Measurements from ENCODE around the gene DUSP1. TPM values are rescaled to one million over a fixed set of nuclear protein-coding genes. Genes with fewer than 3 reads are reported as not detected.
"Not testable (repeated sequence)": the region's sequence is repeated elsewhere in the genome, so short reads cannot be mapped to it uniquely, and the experiment has no call there.

The DUSP1 gene
- total and polyA plus RNA-seq, 7 donors: 81.8 to 287 (median 141) TPM

GRCh38 chr5:172786736-172787462 lies 15.9 kb upstream of the DUSP1 start:
- Histone ChIP-seq H3K4me3 (no peak overlapping the region), H3K27ac (no peak overlapping the region), H3K4me1 (peaks cover 47% of the 10 kb centered on the region), H3K27me3 (ENCODE audit: insufficient read depth in 3 of 3, low read length in 2 of 3) (no peaks in the 10 kb centered on the region), H3K9me3 (no peaks in the 10 kb centered on the region), H3K36me3 (ENCODE audit: insufficient read depth in 1 of 2, low read depth in 1 of 2) (no peaks in the 10 kb centered on the region)
- DNase-seq (no peak), ATAC-seq (no peak)
- intact Hi-C loops (cut with DNase I): loop anchor here in 1 of 2 donors (5.0 kb wide), 1 partner anchor 45 kb away; the partner anchor contains the start of gene ERGIC1
- TF ChIP-seq, protein P1, sequence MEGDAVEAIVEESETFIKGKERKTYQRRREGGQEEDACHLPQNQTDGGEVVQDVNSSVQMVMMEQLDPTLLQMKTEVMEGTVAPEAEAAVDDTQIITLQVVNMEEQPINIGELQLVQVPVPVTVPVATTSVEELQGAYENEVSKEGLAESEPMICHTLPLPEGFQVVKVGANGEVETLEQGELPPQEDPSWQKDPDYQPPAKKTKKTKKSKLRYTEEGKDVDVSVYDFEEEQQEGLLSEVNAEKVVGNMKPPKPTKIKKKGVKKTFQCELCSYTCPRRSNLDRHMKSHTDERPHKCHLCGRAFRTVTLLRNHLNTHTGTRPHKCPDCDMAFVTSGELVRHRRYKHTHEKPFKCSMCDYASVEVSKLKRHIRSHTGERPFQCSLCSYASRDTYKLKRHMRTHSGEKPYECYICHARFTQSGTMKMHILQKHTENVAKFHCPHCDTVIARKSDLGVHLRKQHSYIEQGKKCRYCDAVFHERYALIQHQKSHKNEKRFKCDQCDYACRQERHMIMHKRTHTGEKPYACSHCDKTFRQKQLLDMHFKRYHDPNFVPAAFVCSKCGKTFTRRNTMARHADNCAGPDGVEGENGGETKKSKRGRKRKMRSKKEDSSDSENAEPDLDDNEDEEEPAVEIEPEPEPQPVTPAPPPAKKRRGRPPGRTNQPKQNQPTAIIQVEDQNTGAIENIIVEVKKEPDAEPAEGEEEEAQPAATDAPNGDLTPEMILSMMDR (IDR thresholded peaks at IDR 0.05): no peak
- WGBS, 3 donors: 93 to 96% (median 96%) methylated on average over 9 of the region's 9 CpGs

DNA sequence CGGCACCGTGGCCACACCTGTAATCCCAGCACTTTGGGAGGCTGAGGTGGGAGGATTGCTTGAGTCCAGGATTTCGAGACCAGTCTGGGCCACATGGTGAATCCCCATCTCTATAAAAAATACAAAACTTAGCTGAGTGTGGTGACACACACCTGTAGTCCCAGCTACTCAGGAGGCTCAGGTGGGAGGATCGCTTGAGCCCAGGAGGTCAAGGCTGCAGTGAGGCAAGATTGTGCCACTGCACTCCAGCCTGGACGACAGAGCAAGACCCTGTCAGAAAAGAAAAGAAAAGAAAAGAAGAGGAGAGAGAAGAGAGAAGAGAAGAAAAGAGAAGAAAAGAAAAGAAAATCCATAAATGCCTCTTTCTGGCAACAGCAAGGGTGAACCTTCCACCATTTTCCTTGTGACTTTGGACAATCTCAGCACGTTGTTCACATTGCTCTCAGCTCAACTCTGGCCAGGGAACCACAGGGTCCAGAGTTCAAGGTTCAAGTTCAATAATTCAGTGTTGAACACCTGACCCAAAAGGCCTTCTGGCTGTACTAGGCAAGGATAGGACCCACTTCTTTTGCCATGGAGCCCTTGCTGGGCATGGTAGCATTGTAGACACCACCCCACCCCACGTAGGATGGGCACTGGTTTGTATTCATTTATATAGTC lies 14.6 kb upstream of the DUSP1 start:
- H3K27me3 ChIP-seq (ENCODE audit: insufficient read depth in 3 of 3, low read length in 2 of 3): no peaks in the 10 kb centered on the region
- intact Hi-C loops (cut with DNase I): loop anchor here in 1 of 2 donors (5.0 kb wide), 1 partner anchor 47 kb away; the partner anchor contains the start of gene ERGIC1
- no peaks in the 10 kb centered on the region for H3K9me3 ChIP-seq
- peak overlapping the region; percentile 60 for H3K27ac ChIP-seq
- no peak overlapping the region for H3K4me3 ChIP-seq
- ATAC-seq (no peak), DNase-seq (no peak)
- peaks cover 33% of the 10 kb centered on the region for H3K4me1 ChIP-seq
- 87 to 91% (median 87%) methylated on average over 7 of the region's 7 CpGs for WGBS, 3 donors
- H3K36me3 ChIP-seq (ENCODE audit: insufficient read depth in 1 of 2, low read depth in 1 of 2): no peaks in the 10 kb centered on the region
- TF ChIP-seq, protein P1 (IDR thresholded peaks at IDR 0.05): no peak

- DNase-seq; H3K4me3 ChIP-seq; H3K9me3 ChIP-seq; ATAC-seq; H3K36me3 ChIP-seq (ENCODE audit: insufficient read depth in 1 of 2, low read depth in 1 of 2); H3K27ac ChIP-seq; H3K27me3 ChIP-seq (ENCODE audit: insufficient read depth in 3 of 3, low read length in 2 of 3); intact Hi-C loops (cut with DNase I): not testable (repeated sequence)
- H3K4me1 ChIP-seq: peaks cover 21% of the 10 kb centered on the region
- WGBS, 3 donors: 92 to 96% (median 94%) methylated on average over 4 of the region's 4 CpGs
Measured at GRCh38 chr5:172784162-172784561, 13.2 kb upstream of the DUSP1 start.

DNA sequence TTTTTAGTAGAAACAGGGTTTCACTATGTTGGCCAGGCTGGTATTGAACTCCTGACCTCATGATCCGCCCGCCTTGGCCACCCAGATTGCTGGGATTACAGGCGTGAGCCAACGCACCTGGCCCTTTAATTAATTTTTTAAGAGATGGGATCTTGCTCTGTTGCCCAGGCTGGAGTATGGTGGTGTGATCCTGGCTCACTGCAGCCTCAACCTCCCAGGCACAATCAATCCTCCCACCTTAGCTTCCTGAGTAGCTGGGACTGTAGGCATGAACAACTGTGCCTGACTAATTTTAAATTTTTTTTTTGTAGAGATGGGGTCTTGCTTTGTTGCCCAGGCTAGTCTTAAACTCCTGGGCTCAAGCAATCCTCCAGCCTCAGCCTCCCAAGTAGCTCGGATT lies 12.3 kb upstream of the DUSP1 start:
- ATAC-seq; H3K36me3 ChIP-seq (ENCODE audit: insufficient read depth in 1 of 2, low read depth in 1 of 2); intact Hi-C loops (cut with DNase I); H3K27ac ChIP-seq; H3K9me3 ChIP-seq; H3K27me3 ChIP-seq (ENCODE audit: insufficient read depth in 3 of 3, low read length in 2 of 3); DNase-seq; H3K4me3 ChIP-seq: not testable (repeated sequence)
- 94 to 99% (median 96%) methylated on average over 5 of the region's 5 CpGs for WGBS, 3 donors
- H3K4me1 ChIP-seq: peaks cover 18% of the 10 kb centered on the region

DNA sequence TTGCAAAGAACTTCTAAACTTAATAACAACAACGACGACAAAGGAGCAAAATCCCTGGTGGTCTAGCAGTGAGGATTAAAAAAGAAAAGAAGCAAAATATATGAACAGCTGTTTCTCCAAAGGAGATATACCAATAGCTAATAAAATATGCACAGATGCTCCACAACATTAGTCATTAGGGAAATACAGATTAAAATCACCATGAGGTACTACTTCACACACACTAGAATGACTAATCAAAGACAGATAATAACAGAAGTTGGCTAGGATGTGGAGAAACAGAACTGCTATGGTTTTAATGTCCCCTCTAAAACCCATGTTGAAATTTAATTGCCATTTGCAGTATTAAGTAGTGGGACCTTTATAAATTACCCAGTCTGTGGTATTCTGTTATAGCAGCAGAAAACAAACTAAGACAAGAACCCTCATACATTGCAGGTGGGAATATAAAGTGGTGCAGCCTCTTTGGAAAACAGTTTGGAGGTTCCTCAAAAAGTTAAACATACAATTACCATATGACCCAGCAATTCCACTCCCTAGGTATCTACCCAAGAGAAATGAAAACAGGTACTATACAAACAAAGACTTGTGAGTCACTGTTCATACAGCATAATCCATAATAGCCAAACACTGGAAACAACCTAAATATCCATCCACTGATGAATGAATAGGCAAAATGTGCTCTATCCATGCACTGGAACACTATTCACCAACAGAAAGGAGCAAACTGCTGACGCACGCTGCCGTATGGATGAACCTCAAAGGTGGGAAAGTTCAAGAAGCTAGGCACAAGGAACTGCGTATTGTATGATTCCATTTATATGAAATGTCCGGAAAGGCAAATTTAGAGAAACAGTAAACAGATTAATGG lies 11.4 kb upstream of the DUSP1 start:
- DNase-seq (no peak), ATAC-seq (no peak)
- peaks cover 23% of the 10 kb centered on the region for H3K4me1 ChIP-seq
- intact Hi-C loops (cut with DNase I): no loop called here
- H3K27ac ChIP-seq: no peak overlapping the region
- no peaks in the 10 kb centered on the region for H3K9me3 ChIP-seq
- H3K36me3 ChIP-seq (ENCODE audit: insufficient read depth in 1 of 2, low read depth in 1 of 2): no peaks in the 10 kb centered on the region
- TF ChIP-seq, protein P1 (IDR thresholded peaks at IDR 0.05): no peak
- 89 to 92% (median 90%) methylated on average over 7 of the region's 7 CpGs for WGBS, 3 donors
- no peaks in the 10 kb centered on the region for H3K27me3 ChIP-seq (ENCODE audit: insufficient read depth in 3 of 3, low read length in 2 of 3)
- no peak overlapping the region for H3K4me3 ChIP-seq
